ENCODE measurements around the gene CD47. TPM values are rescaled to one million over a fixed set of nuclear protein-coding genes. Genes with fewer than 3 reads are reported as not detected.

The CD47 gene
- total RNA-seq, 1 experiment from 2014 or later = 76.9 TPM

- DNase-seq = no peak
- no peak overlapping the region for H3K4me2 ChIP-seq
- H3K9me3 ChIP-seq (ENCODE audit: insufficient read depth, low read depth) = no peaks in the 10 kb centered on the region
- H3K79me2 ChIP-seq (ENCODE audit: low read depth) = no peaks in the 10 kb centered on the region
- ChIA-PET POLR2A (ENCODE audit: unreplicated experiment) (no interaction called here), CTCF (no interaction called here)
- no peaks in the 10 kb centered on the region for H3K27me3 ChIP-seq (ENCODE audit: insufficient read depth, low read depth)
- no peak overlapping the region for H3K27ac ChIP-seq
- 0 out of 2 replicates have a peak, but pooled peaks cover 2% of the 10 kb centered on the region for H3F3A ChIP-seq (ENCODE audit: insufficient read depth, low read depth)
- H2AFZ ChIP-seq = no peak overlapping the region
- BruUV-seq (replicated peaks) = no TSS peak
- no peaks in the 10 kb centered on the region for H4K20me1 ChIP-seq (ENCODE audit: insufficient read depth)
- no peaks in the 10 kb centered on the region for H3K36me3 ChIP-seq (ENCODE audit: low read depth)
- intact Hi-C loops (cut with micrococcal nuclease; ENCODE audit: unreplicated experiment) = no loop called here
- no peaks in the 10 kb centered on the region for H3K9me2 ChIP-seq (ENCODE audit: insufficient read depth)
- H3K4me3 ChIP-seq = no peak overlapping the region
- TF ChIP-seq EZH2 (IDR thresholded peaks at IDR 0.05; ENCODE audit: low read depth) (no peak), CTCF (conservative IDR thresholded peaks at IDR 0.05) (no peak)
- H3K4me1 ChIP-seq (replicated peaks; ENCODE audit: insufficient read depth) = 0 out of 2 replicates have a peak, but pooled peaks cover 7% of the 10 kb centered on the region
Observed at GRCh38 chr3:108031895-108032294, 58.9 kb downstream of the CD47 start.

- no TSS peak for BruUV-seq (replicated peaks)
- Histone ChIP-seq H3K9me2 (ENCODE audit: insufficient read depth) (no peaks in the 10 kb centered on the region), H3K79me2 (ENCODE audit: low read depth) (no peaks in the 10 kb centered on the region), H2AFZ (no peak overlapping the region), H4K20me1 (ENCODE audit: insufficient read depth) (no peaks in the 10 kb centered on the region), H3K27me3 (ENCODE audit: insufficient read depth, low read depth) (no peaks in the 10 kb centered on the region), H3K9me3 (ENCODE audit: insufficient read depth, low read depth) (no peaks in the 10 kb centered on the region), H3K27ac (no peak overlapping the region), H3K36me3 (ENCODE audit: low read depth) (no peaks in the 10 kb centered on the region), H3K4me1 (replicated peaks; ENCODE audit: insufficient read depth) (0 out of 2 replicates have a peak, but pooled peaks cover 7% of the 10 kb centered on the region), H3K4me2 (no peak overlapping the region), H3K4me3 (no peak overlapping the region), H3F3A (ENCODE audit: insufficient read depth, low read depth) (no peaks in the 10 kb centered on the region)
- no peak for DNase-seq
- ChIA-PET POLR2A (ENCODE audit: unreplicated experiment) (no interaction called here), CTCF (no interaction called here)
- TF ChIP-seq EZH2 (IDR thresholded peaks at IDR 0.05; ENCODE audit: low read depth) (no peak), CTCF (conservative IDR thresholded peaks at IDR 0.05) (no peak)
- intact Hi-C loops (cut with micrococcal nuclease; ENCODE audit: unreplicated experiment) = no loop called here
Observed at GRCh38 chr3:108030960-108031359, 59.9 kb downstream of the CD47 start.

GRCh38 chr3:108029466-108029865 lies 61.4 kb downstream of the CD47 start:
- Histone ChIP-seq H3K4me1 (replicated peaks; ENCODE audit: insufficient read depth) (peaks cover 4% of the 10 kb centered on the region), H3F3A (ENCODE audit: insufficient read depth, low read depth) (0 out of 2 replicates have a peak, but pooled peaks cover 3% of the 10 kb centered on the region), H3K9me3 (ENCODE audit: insufficient read depth, low read depth) (no peaks in the 10 kb centered on the region), H3K27ac (no peak overlapping the region), H3K9me2 (ENCODE audit: insufficient read depth) (no peaks in the 10 kb centered on the region), H3K27me3 (ENCODE audit: insufficient read depth, low read depth) (no peaks in the 10 kb centered on the region), H3K4me2 (no peak overlapping the region), H2AFZ (no peak overlapping the region), H3K79me2 (ENCODE audit: low read depth) (no peaks in the 10 kb centered on the region), H3K4me3 (no peak overlapping the region), H4K20me1 (ENCODE audit: insufficient read depth) (no peaks in the 10 kb centered on the region), H3K36me3 (ENCODE audit: low read depth) (no peaks in the 10 kb centered on the region)
- CTCF ChIA-PET = no interaction called here
- intact Hi-C loops (cut with micrococcal nuclease; ENCODE audit: unreplicated experiment) = no loop called here
- no peak for TF ChIP-seq EZH2 (IDR thresholded peaks at IDR 0.05; ENCODE audit: low read depth)
- TF ChIP-seq CTCF (conservative IDR thresholded peaks at IDR 0.05) = no peak
- DNase-seq = no peak
- POLR2A ChIA-PET (ENCODE audit: unreplicated experiment) = interaction anchor here (0.6 kb wide), 2 partner anchors 45 to 1226 kb away, joined by 3 to 4 read pairs; no protein-coding TSS in a partner anchor
- BruUV-seq (replicated peaks) = no TSS peak
